Stimulated activated CD4-positive, alpha-beta T cell treated with anti-CD3 and anti-CD28 coated beads, Interleukin-2, amount 100 ng/mL, for 48 hours (primary cell): Measurements from ENCODE around the gene FBXO27.
A peak's percentile ranks its signal among the peaks of the same experiment; 100 is the strongest.

Source experiments
- DNase-seq, 2 donors: peaks; one replicate each; pipeline ENCODE4 v3.0.0-alpha.2; 2020

Gene FBXO27

GRCh38 chr19:38985262-38985661, 47.1 kb downstream of the FBXO27 start:
- DNase-seq = no peak

DNA sequence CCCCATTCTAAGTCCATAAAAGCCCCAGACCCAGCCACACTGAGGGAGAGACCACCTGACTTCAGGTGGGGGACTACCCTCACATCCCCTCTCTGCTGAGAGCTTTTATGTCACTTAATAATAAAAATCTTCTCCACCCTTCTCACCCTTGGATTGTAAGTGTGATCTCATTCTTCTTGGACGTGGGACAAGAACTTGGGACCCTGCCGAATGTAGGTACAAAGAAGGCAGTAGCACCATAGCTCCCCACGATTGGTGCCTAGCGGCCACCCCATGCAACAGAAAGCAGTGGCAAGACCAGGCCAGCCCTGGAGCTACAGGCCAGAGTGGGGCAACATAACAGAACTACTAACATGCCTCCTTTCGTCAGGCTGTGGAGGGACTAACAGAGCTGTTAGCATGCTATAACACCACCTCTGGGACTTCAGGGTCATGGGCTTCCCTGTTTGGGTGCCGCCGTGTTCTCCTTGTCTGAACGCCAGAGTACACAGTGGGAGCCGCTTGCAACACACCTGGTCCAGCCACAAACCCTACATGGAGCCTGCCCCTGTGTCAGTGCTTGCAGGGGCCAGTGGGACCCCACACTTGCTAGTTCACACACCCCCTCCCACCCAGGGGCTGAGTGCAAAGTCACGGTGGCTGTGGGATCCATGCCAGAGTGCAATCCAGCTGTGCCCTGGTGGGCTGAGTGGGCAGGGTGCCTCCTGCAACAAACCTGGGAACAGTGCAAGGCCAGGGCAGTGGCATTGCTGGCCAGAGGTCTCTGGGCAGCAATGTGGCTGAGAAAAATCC, 51.6 kb downstream of the FBXO27 start:
- DNase-seq = no peak

- DNase-seq = no peak
These were observed 52.5 kb downstream of the FBXO27 start for GRCh38 chr19:38979812-38980211.

DNA sequence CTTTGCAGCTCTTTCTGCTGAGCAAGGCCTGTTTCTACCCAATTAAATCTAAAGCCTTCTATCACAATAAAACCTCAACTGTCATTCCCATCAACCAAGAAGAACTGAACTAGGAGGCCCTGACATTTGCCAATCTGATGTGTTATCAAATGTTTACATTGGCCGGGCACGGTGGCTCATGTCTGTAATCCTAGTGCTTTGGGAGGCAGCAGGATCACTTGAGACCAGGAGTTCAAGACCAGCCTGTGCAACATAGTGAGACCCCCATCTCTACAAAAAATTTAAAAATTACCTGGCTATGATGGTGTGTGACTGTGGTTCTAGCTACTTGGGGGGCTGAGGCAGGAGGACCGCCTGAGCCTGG, 54.0 kb downstream of the FBXO27 start:
- DNase-seq = no peak

DNA sequence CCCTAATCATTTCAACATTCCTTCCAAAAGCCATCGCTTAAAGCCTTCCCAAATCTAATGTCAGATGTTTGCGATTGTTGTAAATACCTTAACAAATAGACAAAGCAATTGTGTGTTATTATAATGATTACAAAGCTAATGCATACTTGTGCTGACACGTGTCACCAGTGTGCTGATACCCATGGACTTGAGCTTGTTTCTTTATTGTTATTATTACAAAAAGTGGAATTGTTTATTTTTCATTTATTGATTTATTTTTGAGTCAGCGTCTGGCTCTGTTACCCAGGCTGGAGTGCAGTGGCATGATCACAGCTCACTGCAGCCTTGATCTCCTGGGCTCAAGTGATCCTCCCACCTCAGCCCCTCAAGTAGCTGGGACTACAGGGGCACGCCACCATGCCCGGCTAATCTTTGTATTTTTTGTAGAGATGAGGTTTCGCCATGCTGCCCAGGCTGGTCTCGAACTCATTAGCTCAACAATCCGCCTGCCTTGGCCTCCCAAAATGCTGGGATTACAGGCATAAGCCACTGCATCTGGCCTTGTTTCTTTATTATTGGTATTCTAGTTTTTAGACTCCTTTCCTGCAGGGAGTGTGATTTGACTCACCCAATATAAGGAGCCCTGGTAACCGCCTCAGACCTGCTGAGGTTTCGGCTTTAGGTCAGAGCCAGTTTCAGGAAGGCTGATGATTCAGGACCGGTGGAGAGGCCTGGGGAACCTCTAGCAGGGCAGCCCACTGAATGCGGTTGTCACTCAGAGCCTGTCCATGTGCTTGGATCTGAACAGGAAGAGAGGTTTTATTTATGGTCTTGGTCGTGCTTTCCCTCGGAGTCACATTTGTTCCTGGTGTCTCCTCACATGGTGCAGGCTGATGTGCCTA, 54.7 kb downstream of the FBXO27 start:
- DNase-seq = peak; percentile 48 to 52

DNA sequence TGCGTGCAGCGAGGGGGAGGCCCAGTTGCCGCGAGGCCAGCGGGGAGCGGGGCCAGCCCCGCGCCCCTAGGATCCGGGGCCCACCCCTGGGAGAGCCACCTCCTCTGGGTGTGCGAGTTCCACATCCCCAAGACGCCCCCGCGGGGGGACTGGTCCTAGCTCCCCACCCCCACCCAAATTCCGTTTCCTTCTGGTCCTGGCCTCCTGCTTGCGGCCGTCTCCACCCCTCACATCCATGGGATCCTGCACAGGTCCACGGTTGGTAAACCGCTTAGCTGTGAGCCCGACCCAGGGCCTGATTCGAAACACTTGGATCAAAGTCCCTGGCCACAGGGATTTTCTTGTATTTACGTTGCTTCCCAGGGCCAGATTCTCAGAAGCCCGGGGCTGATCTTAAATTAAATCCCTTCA, 56.5 kb downstream of the FBXO27 start:
- no peak for DNase-seq

- DNase-seq = no peak
These were observed 57.0 kb downstream of the FBXO27 start, which contains the start of gene FBXO17 for GRCh38 chr19:38975214-38975860. TSS of gene FBXO17 (minus strand) at chr19:38975742. CDS start at chr19:38950319, 25,423 bp downstream.

- no peak for DNase-seq
These were observed 57.6 kb downstream of the FBXO27 start for GRCh38 chr19:38974624-38975213.
